ENCODE data around the gene ZSWIM4.
A peak's percentile ranks its signal among the peaks of the same experiment; 100 is the strongest.
"Not testable (repeated sequence)": the region's sequence is repeated elsewhere in the genome, so short reads cannot be mapped to it uniquely, and the experiment has no call there.

ZSWIM4 gene

GRCh38 chr19:13794757-13795589 is at the start of gene ZSWIM4:
TSS of gene ZSWIM4 (plus strand) at chr19:13795443. CDS start at chr19:13795649, 206 bp downstream.
- Mint-ChIP-seq H3K27ac (peak within 1 kb of the TSS; percentile 96), H3K9me3 (no peaks in the 10 kb centered on the region), H3K4me1 (peaks cover 39% of the 10 kb centered on the region), H3K27me3 (no peaks in the 10 kb centered on the region), H3K4me3 (peak within 1 kb of the TSS; percentile 98), H3K36me3 (peaks cover 4% of the 10 kb centered on the region)
- CTCF ChIA-PET = interaction anchor here (1.2 to 2.7 kb wide), 4 partner anchors 11 to 67 kb away, joined by 3 to 11 read pairs (median 4); no protein-coding TSS in a partner anchor
- peak; percentile 99 for DNase-seq

- peaks cover 6% of the 10 kb centered on the region for H3K36me3 Mint-ChIP-seq
- CTCF ChIA-PET = no interaction called here
- DNase-seq = no peak
- no peaks in the 10 kb centered on the region for H3K9me3 Mint-ChIP-seq
- H3K4me1 Mint-ChIP-seq = peaks cover 37% of the 10 kb centered on the region
- H3K27me3 Mint-ChIP-seq = no peaks in the 10 kb centered on the region
- H3K4me3 Mint-ChIP-seq = peak overlapping the region; percentile 93
- peak overlapping the region; percentile 94 for H3K27ac Mint-ChIP-seq
Measured at GRCh38 chr19:13747098-13747453, 48.2 kb upstream of the ZSWIM4 start.

GRCh38 chr19:13748169-13748828 is 46.9 kb upstream of the ZSWIM4 start:
- peak overlapping the region; percentile 93 for H3K4me3 Mint-ChIP-seq
- DNase-seq = peak; percentile 32
- CTCF ChIA-PET = interaction anchor here (0.8 to 1.5 kb wide), 2 partner anchors 114 to 170 kb away, joined by 3 to 6 read pairs; no protein-coding TSS in a partner anchor
- H3K27ac Mint-ChIP-seq = peak overlapping the region; percentile 94
- peaks cover 10% of the 10 kb centered on the region for H3K36me3 Mint-ChIP-seq
- H3K9me3 Mint-ChIP-seq = no peaks in the 10 kb centered on the region
- no peaks in the 10 kb centered on the region for H3K27me3 Mint-ChIP-seq
- peaks cover 37% of the 10 kb centered on the region for H3K4me1 Mint-ChIP-seq

- Mint-ChIP-seq H3K27ac (no peak overlapping the region), H3K4me3 (no peak overlapping the region), H3K4me1 (peaks cover 37% of the 10 kb centered on the region), H3K36me3 (peaks cover 27% of the 10 kb centered on the region), H3K27me3 (no peaks in the 10 kb centered on the region), H3K9me3 (no peaks in the 10 kb centered on the region)
- CTCF ChIA-PET = no interaction called here
- DNase-seq = no peak
Measured at GRCh38 chr19:13751436-13751835, 43.8 kb upstream of the ZSWIM4 start.

- peaks cover 23% of the 10 kb centered on the region for H3K4me1 Mint-ChIP-seq
- CTCF ChIA-PET, H3K9me3 Mint-ChIP-seq, DNase-seq, H3K27me3 Mint-ChIP-seq, H3K4me3 Mint-ChIP-seq, H3K27ac Mint-ChIP-seq: not testable (repeated sequence)
- H3K36me3 Mint-ChIP-seq = peaks cover 41% of the 10 kb centered on the region
Measured at GRCh38 chr19:13753622-13754021, 41.6 kb upstream of the ZSWIM4 start.

GRCh38 chr19:13756210-13756609 is 39.0 kb upstream of the ZSWIM4 start:
- CTCF ChIA-PET = interaction anchor here (0.7 kb wide), 1 partner anchor 237 kb away, joined by 3 read pairs; no protein-coding TSS in a partner anchor
- no peaks in the 10 kb centered on the region for H3K27me3 Mint-ChIP-seq
- peaks cover 39% of the 10 kb centered on the region for H3K36me3 Mint-ChIP-seq
- no peaks in the 10 kb centered on the region for H3K9me3 Mint-ChIP-seq
- no peak overlapping the region for H3K4me3 Mint-ChIP-seq
- H3K27ac Mint-ChIP-seq = peak overlapping the region; percentile 65
- peaks cover 3% of the 10 kb centered on the region for H3K4me1 Mint-ChIP-seq
- no peak for DNase-seq

GRCh38 chr19:13757805-13758772 is 37.2 kb upstream of the ZSWIM4 start:
- CTCF ChIA-PET = no interaction called here
- Mint-ChIP-seq H3K4me3 (no peak overlapping the region), H3K4me1 (no peaks in the 10 kb centered on the region), H3K27ac (no peak overlapping the region), H3K9me3 (no peaks in the 10 kb centered on the region), H3K27me3 (no peaks in the 10 kb centered on the region), H3K36me3 (peaks cover 41% of the 10 kb centered on the region)
- DNase-seq = no peak

GRCh38 chr19:13758795-13759194 is 36.4 kb upstream of the ZSWIM4 start:
- Mint-ChIP-seq H3K9me3 (no peaks in the 10 kb centered on the region), H3K27me3 (no peaks in the 10 kb centered on the region), H3K36me3 (peaks cover 40% of the 10 kb centered on the region), H3K4me1 (peaks cover 3% of the 10 kb centered on the region), H3K4me3 (no peak overlapping the region), H3K27ac (no peak overlapping the region)
- CTCF ChIA-PET = no interaction called here
- no peak for DNase-seq

GRCh38 chr19:13761423-13761822 is 33.8 kb upstream of the ZSWIM4 start:
- H3K4me3 Mint-ChIP-seq = no peak overlapping the region
- H3K9me3 Mint-ChIP-seq = no peaks in the 10 kb centered on the region
- H3K4me1 Mint-ChIP-seq = peaks cover 21% of the 10 kb centered on the region
- DNase-seq = no peak
- CTCF ChIA-PET = no interaction called here
- H3K36me3 Mint-ChIP-seq = peaks cover 28% of the 10 kb centered on the region
- H3K27me3 Mint-ChIP-seq = no peaks in the 10 kb centered on the region
- no peak overlapping the region for H3K27ac Mint-ChIP-seq

GRCh38 chr19:13762635-13763235 is 32.5 kb upstream of the ZSWIM4 start:
- no peak for DNase-seq
- Mint-ChIP-seq H3K27me3 (no peaks in the 10 kb centered on the region), H3K9me3 (no peaks in the 10 kb centered on the region), H3K36me3 (peaks cover 21% of the 10 kb centered on the region), H3K4me3 (no peak overlapping the region), H3K4me1 (peaks cover 21% of the 10 kb centered on the region), H3K27ac (no peak overlapping the region)
- CTCF ChIA-PET = interaction anchor here (0.6 kb wide), 1 partner anchor 13 kb away, joined by 3 read pairs; no protein-coding TSS in a partner anchor

- H3K27ac Mint-ChIP-seq = peak overlapping the region; percentile 49
- no peaks in the 10 kb centered on the region for H3K9me3 Mint-ChIP-seq
- peak overlapping the region; percentile 63 for H3K4me3 Mint-ChIP-seq
- DNase-seq = no peak
- H3K36me3 Mint-ChIP-seq = peaks cover 19% of the 10 kb centered on the region
- H3K4me1 Mint-ChIP-seq = peaks cover 21% of the 10 kb centered on the region
- no peaks in the 10 kb centered on the region for H3K27me3 Mint-ChIP-seq
- CTCF ChIA-PET = interaction anchor here (0.6 kb wide), 1 partner anchor 14 kb away, joined by 3 read pairs; no protein-coding TSS in a partner anchor
Measured at GRCh38 chr19:13763265-13763664, 32.0 kb upstream of the ZSWIM4 start.

GRCh38 chr19:13764101-13764807 is 31.0 kb upstream of the ZSWIM4 start, which contains the start of gene MRI1:
TSS of gene MRI1 (plus strand) at chr19:13764522. CDS start at chr19:13764589, 67 bp downstream.
- CTCF ChIA-PET = interaction anchor here (0.9 to 1.0 kb wide), 3 partner anchors 9 to 98 kb away, joined by 3 to 4 read pairs (median 3); no protein-coding TSS in a partner anchor
- H3K4me3 Mint-ChIP-seq = peak within 1 kb of the TSS; percentile 75

More at GRCh38 chr19:13764101-13764807, 31.0 kb upstream of the ZSWIM4 start, which contains the start of gene MRI1:
- Mint-ChIP-seq H3K9me3 (no peaks in the 10 kb centered on the region), H3K4me1 (peaks cover 21% of the 10 kb centered on the region), H3K27ac (peak within 1 kb of the TSS; percentile 51), H3K27me3 (no peaks in the 10 kb centered on the region), H3K36me3 (peaks cover 17% of the 10 kb centered on the region)
- peak; percentile 67 for DNase-seq

All from activated naive CD4-positive, alpha-beta T cell treated with anti-CD3 and anti-CD28 coated beads, Interleukin-2, amount 10 ng/mL, durations not matched to agents 7 days and 5 days (primary cell).